AG09319 (cell line): ENCODE results near the gene TRIM50.
"Not testable (repeated sequence)": the region's sequence is repeated elsewhere in the genome, so short reads cannot be mapped to it uniquely, and the experiment has no call there.

Experiments used
- DNase-seq: peaks from one replicate; pipeline ENCODE4 v3.0.0-alpha.2; 2010; ENCODE audit warnings: low read depth; ENCODE audit errors: extremely low read depth
- CTCF ChIP-seq: IDR thresholded peaks from 2 replicates; pipeline ENCODE4 v1.5.1; 2011; ENCODE audit warnings: low read depth, mild to moderate bottlenecking, inconsistent platforms, low read length, moderate library complexity

TRIM50 gene

GRCh38 chr7:73332447-73332846 is 4.6 kb upstream of the TRIM50 start:
- DNase-seq: no peak
- TF ChIP-seq CTCF: no peak

GRCh38 chr7:73330772-73331171 is 2.9 kb upstream of the TRIM50 start:
- TF ChIP-seq CTCF: no peak
- DNase-seq: no peak

- TF ChIP-seq CTCF: no peak
- DNase-seq: no peak
Observed at GRCh38 chr7:73329861-73330581, 2.1 kb upstream of the TRIM50 start.

DNA sequence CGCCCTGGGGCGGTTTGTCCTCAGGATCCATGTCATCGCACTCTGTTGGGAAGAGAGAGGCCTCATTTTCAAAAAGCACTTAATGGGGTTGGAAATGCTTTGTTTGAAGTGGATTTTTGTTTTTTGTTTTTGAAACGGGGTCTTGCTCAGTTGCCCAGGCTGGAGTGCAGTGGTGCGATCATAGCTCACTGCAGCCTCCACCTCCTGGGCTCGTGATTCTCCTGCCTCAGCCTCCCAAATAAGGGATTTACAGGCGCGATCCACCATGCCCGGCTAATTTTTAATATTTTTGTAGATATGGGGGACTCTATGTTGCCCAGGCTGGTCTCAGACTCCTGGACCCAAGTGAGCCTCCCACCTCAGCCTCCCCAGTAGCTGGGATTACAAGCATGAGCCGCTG is 814 bp upstream of the TRIM50 start:
- TF ChIP-seq CTCF: no peak

GRCh38 chr7:73327449-73327848 is 433 bp downstream of the TRIM50 start:
- not testable (repeated sequence) for DNase-seq

More for the DNA sequence above, 814 bp upstream of the TRIM50 start:
- no peak for DNase-seq

DNA sequence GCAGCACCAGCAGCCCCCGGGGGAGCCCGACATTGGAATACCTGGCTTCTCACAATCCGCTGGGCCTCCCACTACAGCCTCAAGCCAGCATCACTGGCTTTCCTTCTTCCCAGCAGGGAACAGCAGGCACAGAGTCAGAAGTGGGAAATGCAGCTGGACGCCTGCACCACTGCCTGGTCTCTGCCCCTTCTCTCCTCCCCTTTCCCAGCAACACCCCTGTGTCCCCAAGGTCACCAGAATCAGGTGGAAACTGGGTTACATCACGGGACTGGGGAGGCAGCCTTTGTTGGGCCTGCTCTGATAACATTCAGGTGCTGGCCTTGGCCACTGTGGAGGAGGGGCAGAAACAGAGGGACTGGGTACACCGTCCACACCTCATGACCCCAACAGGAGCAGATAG is 2.5 kb downstream of the TRIM50 start:
- not testable (repeated sequence) for DNase-seq

- DNase-seq: peak; percentile 10
- TF ChIP-seq CTCF: peak; percentile 53
Observed at GRCh38 chr7:73324081-73324845, 3.6 kb downstream of the TRIM50 start.

DNA sequence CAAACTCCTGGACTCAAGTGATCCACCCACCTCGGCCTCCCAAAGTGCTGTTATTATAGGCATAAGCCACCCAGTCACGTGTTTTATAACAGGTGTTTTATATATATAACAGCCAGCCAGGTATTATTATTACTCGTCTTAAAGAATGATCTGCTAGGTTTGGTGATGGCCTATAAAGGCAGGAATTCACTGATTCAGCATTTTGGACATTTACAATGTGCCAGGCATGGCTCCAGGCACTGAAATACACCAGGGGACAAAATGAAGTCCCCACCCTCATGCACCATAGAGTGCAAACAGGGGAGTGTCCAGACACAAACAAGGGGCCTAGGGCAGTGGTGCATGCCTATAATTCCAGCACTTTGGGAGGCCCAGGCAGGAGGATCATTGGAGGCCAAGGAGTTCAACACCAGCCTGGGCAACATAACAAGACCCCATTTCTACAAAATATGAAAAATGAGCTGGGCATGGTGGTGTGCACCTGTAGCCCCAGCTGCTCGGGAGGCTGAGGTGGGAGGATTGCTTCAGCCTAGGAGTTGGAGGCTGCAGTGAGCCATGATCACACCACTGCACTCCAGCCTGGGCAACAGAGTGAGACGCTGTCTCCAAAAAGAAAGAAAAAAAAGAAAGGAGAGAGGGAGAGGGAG is 4.3 kb downstream of the TRIM50 start:
- not testable (repeated sequence) for DNase-seq

DNA sequence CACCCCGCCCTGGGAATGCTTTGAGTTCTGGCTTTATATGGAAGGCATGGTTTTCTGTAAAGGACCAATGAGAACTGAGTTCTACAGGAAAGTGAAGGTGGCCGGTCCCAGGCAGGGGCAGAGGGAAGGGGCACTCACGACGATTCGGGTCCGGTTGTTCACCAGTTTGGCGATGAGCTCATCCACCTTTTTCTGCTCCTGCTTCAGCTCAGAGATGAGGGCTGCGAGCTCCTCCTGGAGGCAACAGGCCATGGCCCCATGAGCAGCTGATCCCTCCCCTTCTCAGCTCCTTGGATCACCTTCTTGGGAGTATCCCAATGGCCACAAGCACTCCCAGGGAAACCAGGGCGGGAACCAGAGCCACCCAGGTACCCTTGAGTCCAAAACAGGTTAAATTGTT is 7.9 kb downstream of the TRIM50 start:
- DNase-seq: not testable (repeated sequence)

DNA sequence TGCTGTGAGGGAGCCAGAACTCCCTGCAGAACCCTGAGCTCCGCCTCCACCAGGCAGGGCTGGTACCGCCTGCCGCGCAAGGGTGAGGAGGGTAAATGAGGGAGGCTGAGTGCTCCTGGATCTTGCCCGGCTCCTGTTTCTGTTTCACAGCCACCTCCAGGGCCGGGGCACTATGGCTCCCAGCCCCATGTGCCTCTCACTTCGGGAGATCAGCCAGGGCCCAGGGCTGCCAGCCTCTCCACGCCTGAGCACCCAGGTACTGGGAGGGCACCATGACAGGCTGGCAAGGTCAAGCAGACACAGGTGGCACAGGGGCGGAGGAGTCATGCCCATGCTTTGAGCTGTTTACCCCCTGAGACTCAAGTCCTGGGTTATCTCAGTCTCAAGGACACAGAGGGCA is 8.3 kb downstream of the TRIM50 start:
- DNase-seq: not testable (repeated sequence)

- not testable (repeated sequence) for DNase-seq
Observed at GRCh38 chr7:73318656-73319204, 9.2 kb downstream of the TRIM50 start.
